AG04450 (cell line): Measurements from ENCODE around the gene COL5A1. TPM values are rescaled to one million over a fixed set of nuclear protein-coding genes. Genes with fewer than 3 reads are reported as not detected.

ENCODE experiments used
- CTCF ChIA-PET: fragments of 300-600, 350-600 bp; formaldehyde crosslinking; extraction: SDS; loops from one replicate; lab custom pipeline; 2022; ENCODE audit warnings: antibody characterized with exemption, inconsistent platforms; lab: Charles Lee
- POLR2A ChIA-PET: fragments of 350-600 bp; formaldehyde crosslinking; extraction: SDS; loops from one replicate; lab custom pipeline; 2021; ENCODE audit warnings: antibody characterized with exemption, inconsistent platforms; lab: Yijun Ruan, JAX
- DNase-seq: peaks from one replicate; pipeline ENCODE4 v3.0.0-alpha.2; 2011; ENCODE audit warnings: low read depth, low spot score
- H3K27ac ChIP-seq: one replicate; pipeline ENCODE4 v1.5.1; 2012; ENCODE audit warnings: low read depth, low read length, control low read depth
- H3K27me3 ChIP-seq: one replicate; pipeline ENCODE4 v1.6.0; 2012; ENCODE audit warnings: low read length; ENCODE audit not compliant: control insufficient read depth, insufficient read depth
- H3K4me3 ChIP-seq: 2 replicates; pipeline ENCODE4 v1.5.1; 2011; ENCODE audit warnings: mild to moderate bottlenecking, low read depth, low read length, control low read depth
- H3K9me3 ChIP-seq: 2 replicates; pipeline ENCODE4 v1.5.1; 2012; ENCODE audit warnings: low read length; ENCODE audit not compliant: control insufficient read depth, insufficient read depth
- polyA plus RNA-seq: library from polyadenylated mRNA; depleted of rRNA; stranded (reverse); fragments of >200 nt; gene quantifications from 2 replicates; pipeline ENCODE4 v1.2.3, GENCODE V29; 2011
- TF ChIP-seq, protein P1 (sequence below): IDR thresholded peaks from 2 replicates; pipeline ENCODE4 v1.5.1; 2011; ENCODE audit warnings: low read depth, low read length, control low read depth, inconsistent platforms

The COL5A1 gene
- polyA plus RNA-seq, 1 experiment, result 73.3 TPM

DNA sequence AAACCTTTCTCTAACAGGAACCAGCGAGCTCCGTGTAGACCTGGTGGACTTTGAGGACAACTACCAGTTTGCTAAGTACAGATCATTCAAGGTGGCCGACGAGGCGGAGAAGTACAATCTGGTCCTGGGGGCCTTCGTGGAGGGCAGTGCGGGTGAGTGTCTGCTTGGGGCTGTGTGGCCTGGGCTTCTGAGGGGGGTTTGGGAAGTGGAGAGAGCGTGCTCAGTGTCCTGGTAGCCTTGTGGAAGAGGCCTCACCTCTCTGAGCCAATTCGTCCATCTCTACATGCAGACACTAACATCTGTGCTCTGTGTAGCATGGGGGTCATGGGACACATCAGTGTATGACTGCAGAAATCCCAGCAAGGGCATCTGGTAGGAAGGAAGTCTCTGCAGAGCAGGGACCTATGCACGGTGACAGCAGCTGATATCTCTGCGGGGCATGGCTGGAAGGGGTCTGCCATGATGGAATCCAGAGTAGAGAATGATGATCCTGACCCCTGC lies 244.9 kb downstream of the COL5A1 start:
- TF ChIP-seq, protein P1, sequence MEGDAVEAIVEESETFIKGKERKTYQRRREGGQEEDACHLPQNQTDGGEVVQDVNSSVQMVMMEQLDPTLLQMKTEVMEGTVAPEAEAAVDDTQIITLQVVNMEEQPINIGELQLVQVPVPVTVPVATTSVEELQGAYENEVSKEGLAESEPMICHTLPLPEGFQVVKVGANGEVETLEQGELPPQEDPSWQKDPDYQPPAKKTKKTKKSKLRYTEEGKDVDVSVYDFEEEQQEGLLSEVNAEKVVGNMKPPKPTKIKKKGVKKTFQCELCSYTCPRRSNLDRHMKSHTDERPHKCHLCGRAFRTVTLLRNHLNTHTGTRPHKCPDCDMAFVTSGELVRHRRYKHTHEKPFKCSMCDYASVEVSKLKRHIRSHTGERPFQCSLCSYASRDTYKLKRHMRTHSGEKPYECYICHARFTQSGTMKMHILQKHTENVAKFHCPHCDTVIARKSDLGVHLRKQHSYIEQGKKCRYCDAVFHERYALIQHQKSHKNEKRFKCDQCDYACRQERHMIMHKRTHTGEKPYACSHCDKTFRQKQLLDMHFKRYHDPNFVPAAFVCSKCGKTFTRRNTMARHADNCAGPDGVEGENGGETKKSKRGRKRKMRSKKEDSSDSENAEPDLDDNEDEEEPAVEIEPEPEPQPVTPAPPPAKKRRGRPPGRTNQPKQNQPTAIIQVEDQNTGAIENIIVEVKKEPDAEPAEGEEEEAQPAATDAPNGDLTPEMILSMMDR, result no peak
- H3K27ac ChIP-seq, result no peak overlapping the region
- CTCF ChIA-PET, result no interaction called here
- no peak for DNase-seq
- POLR2A ChIA-PET, result no interaction called here
- peaks cover 26% of the 10 kb centered on the region for H3K27me3 ChIP-seq
- H3K9me3 ChIP-seq, result no peaks in the 10 kb centered on the region; the same call in 1 of the 2 replicates
- H3K4me3 ChIP-seq, result no peak overlapping the region

DNA sequence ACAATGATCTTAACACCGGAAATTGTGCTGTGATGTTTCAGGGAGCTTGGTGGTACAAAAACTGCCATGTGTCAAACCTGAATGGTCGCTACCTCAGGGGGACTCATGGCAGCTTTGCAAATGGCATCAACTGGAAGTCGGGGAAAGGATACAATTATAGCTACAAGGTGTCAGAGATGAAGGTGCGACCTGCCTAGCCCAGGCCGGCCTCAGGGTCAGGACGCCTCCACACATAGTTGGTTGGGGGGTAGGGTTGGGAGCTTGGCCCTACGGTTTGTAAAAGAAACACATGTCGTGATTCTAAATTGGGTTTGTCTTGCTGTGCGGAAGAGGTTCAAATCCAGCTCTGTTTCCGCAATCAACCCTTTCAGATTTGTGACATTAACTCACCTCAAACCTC lies 245.6 kb downstream of the COL5A1 start:
- peaks cover 28% of the 10 kb centered on the region for H3K27me3 ChIP-seq
- TF ChIP-seq, protein P1, result no peak
- no peak overlapping the region for H3K27ac ChIP-seq
- H3K4me3 ChIP-seq, result no peak overlapping the region
- ChIA-PET CTCF (no interaction called here), POLR2A (no interaction called here)
- DNase-seq, result no peak
- peaks cover 3% of the 10 kb centered on the region; the same call in 1 of the 2 replicates for H3K9me3 ChIP-seq

DNA sequence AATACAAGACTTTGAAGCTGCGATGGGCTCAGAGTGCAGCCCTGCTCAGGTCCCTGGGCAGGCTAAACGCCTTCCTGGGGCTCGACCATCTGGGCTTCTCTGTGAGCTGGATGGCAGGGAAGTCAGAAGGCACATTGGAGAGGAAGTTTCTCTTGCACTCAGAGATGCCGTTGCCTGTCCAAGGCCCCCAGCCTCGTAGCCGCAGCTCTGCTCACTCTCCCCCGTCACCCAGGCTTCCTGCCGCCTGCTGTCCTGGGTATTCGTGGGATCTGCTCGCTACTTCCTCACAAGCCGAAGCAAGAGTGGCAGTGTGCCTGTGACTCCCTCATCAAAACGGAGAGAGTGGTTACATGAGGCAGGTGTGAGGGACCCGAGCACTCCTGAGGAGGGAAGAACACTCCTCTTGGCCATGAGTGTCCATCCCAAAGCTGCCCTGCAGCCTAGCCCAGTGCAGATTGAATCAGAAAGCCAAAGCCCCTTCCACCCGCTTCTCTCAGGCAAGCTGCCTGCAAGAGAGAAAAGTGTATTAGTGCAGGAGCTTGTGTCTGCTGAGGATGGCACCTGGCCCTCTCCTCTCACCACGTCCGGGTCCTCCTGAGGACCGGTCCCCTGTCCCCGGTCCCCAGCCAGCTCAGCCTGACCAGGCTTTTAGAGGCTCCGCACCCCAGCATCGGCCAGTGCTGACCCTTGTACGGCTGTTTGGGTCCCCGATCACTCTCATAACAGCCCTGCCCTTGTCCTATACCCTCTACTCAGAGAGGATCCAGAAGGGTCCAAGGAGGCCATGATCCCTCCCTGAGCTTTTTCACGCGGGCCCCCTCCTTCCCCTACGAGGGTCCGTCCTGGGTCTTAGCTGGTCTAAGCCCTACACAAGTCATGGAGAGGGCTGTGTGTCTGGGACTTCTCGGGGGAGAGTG lies 246.3 kb downstream of the COL5A1 start:
- TF ChIP-seq, protein P1, result no peak
- Histone ChIP-seq H3K27ac (no peak overlapping the region), H3K9me3 (peaks cover 6% of the 10 kb centered on the region; the same call in 1 of the 2 replicates), H3K4me3 (no peak overlapping the region), H3K27me3 (peaks cover 25% of the 10 kb centered on the region)
- ChIA-PET POLR2A (no interaction called here), CTCF (no interaction called here)
- no peak for DNase-seq

DNA sequence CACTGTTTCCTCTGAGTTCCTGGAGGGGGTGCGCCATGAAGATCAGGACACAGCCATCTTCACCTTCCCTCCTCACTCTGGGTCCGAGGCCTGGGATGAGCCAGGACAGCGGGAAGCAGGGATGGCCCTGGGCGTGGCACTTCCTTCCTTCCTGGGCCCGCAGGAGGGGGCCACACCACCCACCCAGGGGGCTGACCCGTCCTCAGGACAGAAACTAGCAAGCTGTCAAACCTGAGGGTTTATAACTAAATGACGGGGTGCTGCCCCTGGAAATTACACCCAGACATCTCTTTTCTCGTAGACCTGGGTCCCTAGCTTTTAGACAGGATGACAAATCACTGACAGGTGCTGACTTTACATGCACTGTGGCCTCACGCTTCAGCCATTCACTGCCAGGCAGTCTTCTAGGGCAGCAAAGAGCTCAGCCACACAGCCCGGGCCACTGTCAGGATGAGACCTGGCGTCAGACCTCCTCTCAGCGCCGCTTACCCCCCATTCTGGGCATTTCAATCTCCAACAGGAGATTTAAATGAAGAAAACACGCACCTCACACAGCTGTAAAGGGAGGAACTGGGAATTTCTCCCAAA lies 247.1 kb downstream of the COL5A1 start:
- H3K27me3 ChIP-seq, result peaks cover 28% of the 10 kb centered on the region
- ChIA-PET POLR2A (no interaction called here), CTCF (no interaction called here)
- H3K4me3 ChIP-seq, result no peak overlapping the region
- TF ChIP-seq, protein P1, result no peak
- no peak for DNase-seq
- peaks cover 6% of the 10 kb centered on the region; the same call in 1 of the 2 replicates for H3K9me3 ChIP-seq
- H3K27ac ChIP-seq, result no peak overlapping the region
